CD4-positive, alpha-beta T cell treated with Interleukin-4 for 1 hour (primary cell): ENCODE data around the gene LASP1NB.
"Not testable (repeated sequence)": the region's sequence is repeated elsewhere in the genome, so short reads cannot be mapped to it uniquely, and the experiment has no call there.

ENCODE experiments used
- DNase-seq, 2 donors: peaks; one replicate each; pipeline ENCODE4 v3.0.0-alpha.2; 2020 to 2022

The LASP1NB gene

GRCh38 chr17:38918129-38918913, 7.1 kb upstream of the LASP1NB start:
- DNase-seq, result peak in 1 of 2 donors; percentile 10

GRCh38 chr17:38918916-38919315, 6.5 kb upstream of the LASP1NB start:
- no peak for DNase-seq

- peak in 1 of 2 donors; percentile 7 for DNase-seq
Measured at GRCh38 chr17:38919316-38920078, 5.9 kb upstream of the LASP1NB start.

- no peak for DNase-seq
Measured at GRCh38 chr17:38920374-38921291, 4.8 kb upstream of the LASP1NB start.

- no peak for DNase-seq
Measured at GRCh38 chr17:38921756-38922411, 3.5 kb upstream of the LASP1NB start.

- peak in 1 of 2 donors; percentile 2 for DNase-seq
Measured at GRCh38 chr17:38922538-38923297, 2.7 kb upstream of the LASP1NB start.

GRCh38 chr17:38926293-38927070, 1.1 kb downstream of the LASP1NB start:
- peak in 1 of 2 donors; percentile 16 for DNase-seq

GRCh38 chr17:38930782-38931181, 5.4 kb downstream of the LASP1NB start:
- DNase-seq, result not testable (repeated sequence)

- not testable (repeated sequence) for DNase-seq
Measured at GRCh38 chr17:38933962-38934361, 8.5 kb downstream of the LASP1NB start.

- no peak for DNase-seq
Measured at GRCh38 chr17:38939987-38940386, 14.6 kb downstream of the LASP1NB start.

GRCh38 chr17:38940404-38940803, 15.0 kb downstream of the LASP1NB start:
- no peak for DNase-seq

GRCh38 chr17:38942696-38943334, 17.4 kb downstream of the LASP1NB start:
- no peak for DNase-seq

- no peak for DNase-seq
Measured at GRCh38 chr17:38943607-38944006, 18.2 kb downstream of the LASP1NB start.

- DNase-seq, result no peak
Measured at GRCh38 chr17:38947189-38947588, 21.8 kb downstream of the LASP1NB start.

GRCh38 chr17:38953800-38954199, 28.4 kb downstream of the LASP1NB start:
- DNase-seq, result not testable (repeated sequence)

- DNase-seq, result no peak
Measured at GRCh38 chr17:38958326-38958725, 32.9 kb downstream of the LASP1NB start.

- DNase-seq, result no peak
Measured at GRCh38 chr17:38958756-38959155, 33.3 kb downstream of the LASP1NB start.

- no peak for DNase-seq
Measured at GRCh38 chr17:38959508-38959907, 34.1 kb downstream of the LASP1NB start.

- peak in 1 of 2 donors; percentile 36 for DNase-seq
Measured at GRCh38 chr17:38960402-38960801, 35.0 kb downstream of the LASP1NB start.

- peak in 1 of 2 donors; percentile 33 for DNase-seq
Measured at GRCh38 chr17:38961413-38961812, 36.0 kb downstream of the LASP1NB start.
